ENCODE data around the gene SLC22A15. TPM values are rescaled to one million over a fixed set of nuclear protein-coding genes. Genes with fewer than 3 reads are reported as not detected.

The SLC22A15 gene
- total RNA-seq, 1 experiment from 2014 or later, result 2.2 TPM

GRCh38 chr1:115952547-115952946, 23.8 kb upstream of the SLC22A15 start:
- intact Hi-C loops (cut with micrococcal nuclease), result no loop called here
- Histone ChIP-seq H2AFZ (ENCODE audit: low read length) (no peak overlapping the region), H3K36me3 (ENCODE audit: low read depth, low read length) (no peaks in the 10 kb centered on the region), H3K9ac (ENCODE audit: low read length) (no peak overlapping the region), H3K4me2 (ENCODE audit: low read length) (no peak overlapping the region), H3K9me3 (ENCODE audit: low read length) (no peaks in the 10 kb centered on the region), H3F3A (ENCODE audit: low read length, unreplicated experiment) (no peaks in the 10 kb centered on the region), H3K4me1 (ENCODE audit: insufficient read depth, low read length) (peaks cover 20% of the 10 kb centered on the region), H3K9me2 (replicated peaks; ENCODE audit: low read length) (no peaks in the 10 kb centered on the region), H3K79me2 (ENCODE audit: low read length) (no peaks in the 10 kb centered on the region), H4K20me1 (ENCODE audit: low read length) (no peaks in the 10 kb centered on the region), H3K4me3 (ENCODE audit: low read length) (no peak overlapping the region), H3K27ac (ENCODE audit: low read length) (no peak overlapping the region), H3K27me3 (ENCODE audit: low read length) (no peaks in the 10 kb centered on the region)
- ChIA-PET POLR2A (ENCODE audit: unreplicated experiment) (no interaction called here), CTCF (no interaction called here)
- peak; percentile 36 for DNase-seq
- TF ChIP-seq EZH2 (IDR thresholded peaks at IDR 0.05; ENCODE audit: low read length, unreplicated experiment) (no peak), EZH2phosphoT487 (IDR thresholded peaks at IDR 0.05; ENCODE audit: borderline replicate concordance, low read length) (no peak)
- ATAC-seq, result peak; percentile 68
- BruUV-seq (replicated peaks), result no TSS peak

DNA sequence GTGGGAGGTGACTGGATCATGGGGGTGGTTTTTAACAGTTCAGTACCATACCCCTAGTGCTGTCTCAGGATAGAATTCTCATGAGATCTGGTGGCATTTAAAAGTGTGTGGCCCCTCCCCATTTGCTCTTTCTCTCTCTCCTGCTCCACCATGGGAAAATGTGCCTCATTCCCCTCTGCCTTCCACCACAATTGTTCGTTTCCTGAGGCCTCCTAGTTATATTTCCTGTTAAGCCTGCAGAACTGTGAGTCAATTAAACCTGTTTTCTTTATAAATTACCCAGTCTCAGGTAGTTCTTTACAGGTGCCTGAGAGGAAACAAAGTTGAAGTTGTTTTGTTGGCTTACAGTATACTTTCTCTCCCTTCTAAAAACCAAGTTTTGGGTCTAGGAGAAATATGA, 23.1 kb upstream of the SLC22A15 start:
- DNase-seq (peak; percentile 34), ATAC-seq (peak; percentile 29; the same call in 1 of the 2 replicates)
- H3K9me3 ChIP-seq (ENCODE audit: low read length), result no peaks in the 10 kb centered on the region
- H3K9ac ChIP-seq (ENCODE audit: low read length), result no peak overlapping the region
- no TSS peak for BruUV-seq (replicated peaks)
- H4K20me1 ChIP-seq (ENCODE audit: low read length), result no peaks in the 10 kb centered on the region
- no peaks in the 10 kb centered on the region for H3K36me3 ChIP-seq (ENCODE audit: low read depth, low read length)
- ChIA-PET POLR2A (ENCODE audit: unreplicated experiment) (no interaction called here), CTCF (no interaction called here)
- H3K9me2 ChIP-seq (replicated peaks; ENCODE audit: low read length), result no peaks in the 10 kb centered on the region
- H3K79me2 ChIP-seq (ENCODE audit: low read length), result no peaks in the 10 kb centered on the region
- intact Hi-C loops (cut with micrococcal nuclease), result no loop called here
- H3K27me3 ChIP-seq (ENCODE audit: low read length), result no peaks in the 10 kb centered on the region
- H2AFZ ChIP-seq (ENCODE audit: low read length), result no peak overlapping the region
- no peak overlapping the region for H3K27ac ChIP-seq (ENCODE audit: low read length)
- peaks cover 20% of the 10 kb centered on the region for H3K4me1 ChIP-seq (ENCODE audit: insufficient read depth, low read length)
- TF ChIP-seq EZH2phosphoT487 (IDR thresholded peaks at IDR 0.05; ENCODE audit: borderline replicate concordance, low read length) (no peak), EZH2 (IDR thresholded peaks at IDR 0.05; ENCODE audit: low read length, unreplicated experiment) (no peak)
- TF ChIP-seq, protein P1, sequence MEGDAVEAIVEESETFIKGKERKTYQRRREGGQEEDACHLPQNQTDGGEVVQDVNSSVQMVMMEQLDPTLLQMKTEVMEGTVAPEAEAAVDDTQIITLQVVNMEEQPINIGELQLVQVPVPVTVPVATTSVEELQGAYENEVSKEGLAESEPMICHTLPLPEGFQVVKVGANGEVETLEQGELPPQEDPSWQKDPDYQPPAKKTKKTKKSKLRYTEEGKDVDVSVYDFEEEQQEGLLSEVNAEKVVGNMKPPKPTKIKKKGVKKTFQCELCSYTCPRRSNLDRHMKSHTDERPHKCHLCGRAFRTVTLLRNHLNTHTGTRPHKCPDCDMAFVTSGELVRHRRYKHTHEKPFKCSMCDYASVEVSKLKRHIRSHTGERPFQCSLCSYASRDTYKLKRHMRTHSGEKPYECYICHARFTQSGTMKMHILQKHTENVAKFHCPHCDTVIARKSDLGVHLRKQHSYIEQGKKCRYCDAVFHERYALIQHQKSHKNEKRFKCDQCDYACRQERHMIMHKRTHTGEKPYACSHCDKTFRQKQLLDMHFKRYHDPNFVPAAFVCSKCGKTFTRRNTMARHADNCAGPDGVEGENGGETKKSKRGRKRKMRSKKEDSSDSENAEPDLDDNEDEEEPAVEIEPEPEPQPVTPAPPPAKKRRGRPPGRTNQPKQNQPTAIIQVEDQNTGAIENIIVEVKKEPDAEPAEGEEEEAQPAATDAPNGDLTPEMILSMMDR (conservative IDR thresholded peaks at IDR 0.05; ENCODE audit: low read depth, low read length), result no peak
- H3K4me3 ChIP-seq (ENCODE audit: low read length), result no peak overlapping the region
- H3F3A ChIP-seq (ENCODE audit: low read length, unreplicated experiment), result no peaks in the 10 kb centered on the region
- no peak overlapping the region for H3K4me2 ChIP-seq (ENCODE audit: low read length)

DNA sequence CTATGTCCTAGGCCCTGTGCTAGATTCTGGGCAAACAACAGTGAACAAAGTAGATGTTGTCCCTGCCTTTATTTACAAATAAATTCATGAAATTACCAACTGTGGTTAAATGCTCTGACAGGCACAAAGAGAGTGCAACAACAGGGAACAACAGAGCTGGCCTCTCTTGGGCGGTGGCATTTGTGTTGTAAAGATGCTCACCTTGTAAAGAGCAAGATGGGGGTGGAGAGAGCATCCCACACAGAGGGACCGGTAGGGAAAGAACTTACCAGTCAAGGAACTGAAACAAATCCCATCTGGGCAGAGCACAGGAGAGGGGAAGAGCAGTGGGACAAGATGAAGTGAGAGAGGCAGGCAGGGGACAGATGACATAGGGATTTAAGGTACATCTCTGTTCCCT, 21.6 kb upstream of the SLC22A15 start:
- H3K4me1 ChIP-seq (ENCODE audit: insufficient read depth, low read length), result peaks cover 11% of the 10 kb centered on the region
- H2AFZ ChIP-seq (ENCODE audit: low read length), result no peak overlapping the region
- no peak overlapping the region for H3K4me2 ChIP-seq (ENCODE audit: low read length)
- no peak for DNase-seq
- ChIA-PET POLR2A (ENCODE audit: unreplicated experiment) (no interaction called here), CTCF (no interaction called here)
- H3K79me2 ChIP-seq (ENCODE audit: low read length), result no peaks in the 10 kb centered on the region
- no peak for ATAC-seq
- H3K4me3 ChIP-seq (ENCODE audit: low read length), result no peak overlapping the region
- TF ChIP-seq EZH2 (IDR thresholded peaks at IDR 0.05; ENCODE audit: low read length, unreplicated experiment) (no peak), EZH2phosphoT487 (IDR thresholded peaks at IDR 0.05; ENCODE audit: borderline replicate concordance, low read length) (no peak)
- TF ChIP-seq, protein P1 (conservative IDR thresholded peaks at IDR 0.05; ENCODE audit: low read depth, low read length), result no peak
- no peak overlapping the region for H3K27ac ChIP-seq (ENCODE audit: low read length)
- H3K27me3 ChIP-seq (ENCODE audit: low read length), result no peaks in the 10 kb centered on the region
- no peaks in the 10 kb centered on the region for H4K20me1 ChIP-seq (ENCODE audit: low read length)
- intact Hi-C loops (cut with micrococcal nuclease), result no loop called here
- no peak overlapping the region for H3K9ac ChIP-seq (ENCODE audit: low read length)
- BruUV-seq (replicated peaks), result no TSS peak
- H3K9me3 ChIP-seq (ENCODE audit: low read length), result no peaks in the 10 kb centered on the region
- H3K9me2 ChIP-seq (replicated peaks; ENCODE audit: low read length), result no peaks in the 10 kb centered on the region
- H3K36me3 ChIP-seq (ENCODE audit: low read depth, low read length), result no peaks in the 10 kb centered on the region
- H3F3A ChIP-seq (ENCODE audit: low read length, unreplicated experiment), result no peaks in the 10 kb centered on the region

All from PC-3 (cell line).